Measurements from ENCODE around the gene MPPED2.

Gene MPPED2

GRCh38 chr11:30432716-30433115 lies 153.4 kb downstream of the MPPED2 start:
- TF ChIP-seq, protein P1, sequence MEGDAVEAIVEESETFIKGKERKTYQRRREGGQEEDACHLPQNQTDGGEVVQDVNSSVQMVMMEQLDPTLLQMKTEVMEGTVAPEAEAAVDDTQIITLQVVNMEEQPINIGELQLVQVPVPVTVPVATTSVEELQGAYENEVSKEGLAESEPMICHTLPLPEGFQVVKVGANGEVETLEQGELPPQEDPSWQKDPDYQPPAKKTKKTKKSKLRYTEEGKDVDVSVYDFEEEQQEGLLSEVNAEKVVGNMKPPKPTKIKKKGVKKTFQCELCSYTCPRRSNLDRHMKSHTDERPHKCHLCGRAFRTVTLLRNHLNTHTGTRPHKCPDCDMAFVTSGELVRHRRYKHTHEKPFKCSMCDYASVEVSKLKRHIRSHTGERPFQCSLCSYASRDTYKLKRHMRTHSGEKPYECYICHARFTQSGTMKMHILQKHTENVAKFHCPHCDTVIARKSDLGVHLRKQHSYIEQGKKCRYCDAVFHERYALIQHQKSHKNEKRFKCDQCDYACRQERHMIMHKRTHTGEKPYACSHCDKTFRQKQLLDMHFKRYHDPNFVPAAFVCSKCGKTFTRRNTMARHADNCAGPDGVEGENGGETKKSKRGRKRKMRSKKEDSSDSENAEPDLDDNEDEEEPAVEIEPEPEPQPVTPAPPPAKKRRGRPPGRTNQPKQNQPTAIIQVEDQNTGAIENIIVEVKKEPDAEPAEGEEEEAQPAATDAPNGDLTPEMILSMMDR (IDR thresholded peaks at IDR 0.05; ENCODE audit: insufficient read depth, low read depth, low read length, missing control alignments) = no peak

DNA sequence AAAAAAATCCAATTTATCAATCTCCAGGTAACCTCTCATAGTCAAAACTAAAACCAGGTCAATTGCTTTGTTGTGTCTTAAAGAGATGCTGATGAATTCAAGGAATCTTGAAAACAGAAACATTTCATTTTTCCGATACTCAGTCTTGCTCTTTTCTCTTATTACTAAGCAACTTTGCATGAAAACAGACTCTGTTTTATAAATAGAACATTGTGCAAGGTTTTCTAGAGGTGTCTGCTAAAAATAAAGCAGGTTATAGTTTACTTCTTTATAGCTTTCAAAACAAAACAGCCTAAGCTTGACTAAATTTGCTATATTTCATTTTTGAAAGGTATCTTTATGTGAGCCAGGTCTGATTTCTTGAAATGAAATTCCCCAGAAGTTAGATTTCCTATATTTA lies 154.0 kb downstream of the MPPED2 start:
- DNase-seq (ENCODE audit: low read depth) = no peak
- H3K4me3 ChIP-seq (ENCODE audit: low read depth, low read length) = no peak overlapping the region
- TF ChIP-seq, protein P1 (IDR thresholded peaks at IDR 0.05; ENCODE audit: insufficient read depth, low read depth, low read length, missing control alignments) = no peak

More at GRCh38 chr11:30432716-30433115, 153.4 kb downstream of the MPPED2 start:
- no peak for DNase-seq (ENCODE audit: low read depth)
- no peak overlapping the region for H3K4me3 ChIP-seq (ENCODE audit: low read depth, low read length)

GRCh38 chr11:30431127-30431814 lies 154.9 kb downstream of the MPPED2 start:
- H3K4me3 ChIP-seq (ENCODE audit: low read depth, low read length) = no peak overlapping the region
- TF ChIP-seq, protein P1 (IDR thresholded peaks at IDR 0.05; ENCODE audit: insufficient read depth, low read depth, low read length, missing control alignments) = no peak
- DNase-seq (ENCODE audit: low read depth) = no peak

DNA sequence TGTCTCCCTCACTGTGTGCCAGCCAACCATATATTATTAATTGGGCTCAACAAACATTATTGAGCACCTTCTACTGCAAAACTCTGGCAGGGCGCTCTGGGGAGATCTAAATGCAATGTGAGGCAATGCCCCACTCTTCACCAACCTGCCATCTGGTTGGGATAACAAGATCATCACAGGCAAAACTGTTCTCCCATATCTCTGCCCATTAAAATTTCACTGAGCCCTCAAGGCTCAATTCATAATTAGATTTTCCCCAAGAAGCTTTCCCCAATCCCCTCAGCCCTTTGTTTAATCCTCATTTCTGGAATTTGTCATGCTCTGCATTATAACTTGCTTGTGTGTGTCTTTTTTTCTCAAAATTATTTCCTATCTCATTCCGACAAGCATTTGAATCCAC lies 156.6 kb downstream of the MPPED2 start:
- no peak for DNase-seq (ENCODE audit: low read depth)
- TF ChIP-seq, protein P1 (IDR thresholded peaks at IDR 0.05; ENCODE audit: insufficient read depth, low read depth, low read length, missing control alignments) = no peak
- H3K4me3 ChIP-seq (ENCODE audit: low read depth, low read length) = no peak overlapping the region

DNA sequence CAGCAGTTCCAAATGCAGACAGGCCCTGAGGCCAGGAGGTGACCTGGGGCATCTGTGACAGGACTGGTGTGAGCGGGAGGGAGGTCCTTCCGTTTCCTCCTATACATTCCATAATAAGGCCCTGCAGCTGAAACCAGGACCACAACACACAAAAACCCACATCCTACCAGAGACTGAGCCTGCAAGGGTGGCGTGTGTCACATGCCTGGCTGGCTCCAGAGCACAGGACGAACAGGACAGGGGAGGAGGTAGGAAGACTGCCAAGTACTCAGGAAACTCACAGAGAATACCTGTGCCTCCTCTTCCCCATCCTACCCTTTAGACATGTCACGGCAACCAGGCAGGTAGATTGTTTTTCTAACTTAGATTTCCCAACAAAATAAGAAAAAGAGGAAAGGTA lies 159.4 kb downstream of the MPPED2 start:
- peak; percentile 2 for DNase-seq (ENCODE audit: low read depth)
- TF ChIP-seq, protein P1 (IDR thresholded peaks at IDR 0.05; ENCODE audit: insufficient read depth, low read depth, low read length, missing control alignments) = no peak
- no peak overlapping the region for H3K4me3 ChIP-seq (ENCODE audit: low read depth, low read length)

GRCh38 chr11:30424844-30425243 lies 161.3 kb downstream of the MPPED2 start:
- no peak overlapping the region for H3K4me3 ChIP-seq (ENCODE audit: low read depth, low read length)
- DNase-seq (ENCODE audit: low read depth) = no peak
- TF ChIP-seq, protein P1 (IDR thresholded peaks at IDR 0.05; ENCODE audit: insufficient read depth, low read depth, low read length, missing control alignments) = no peak

GRCh38 chr11:30424321-30424720 lies 161.8 kb downstream of the MPPED2 start:
- DNase-seq (ENCODE audit: low read depth) = no peak
- H3K4me3 ChIP-seq (ENCODE audit: low read depth, low read length) = no peak overlapping the region
- TF ChIP-seq, protein P1 (IDR thresholded peaks at IDR 0.05; ENCODE audit: insufficient read depth, low read depth, low read length, missing control alignments) = no peak
